PC-3 (cell line): ENCODE measurements around the gene PLCB2. TPM values are rescaled to one million over a fixed set of nuclear protein-coding genes. Genes with fewer than 3 reads are reported as not detected.

Source experiments
- ATAC-seq: fragments of 200-7000 bp; cut with Tn5 transposase; 2 replicates; pipeline ENCODE4 v1.9.1; 2020; ENCODE audit warnings: mild to moderate bottlenecking, moderate library complexity
- BruUV-seq: library from RNA; stranded (reverse); fragments of 400-500 nt; replicated peaks from 2 replicates; lab custom pipeline; 2021; lab: Mats Ljungman, UMichigan
- CTCF ChIA-PET: fragments of 300-600 bp; sonication (Branson Sonifier 250); formaldehyde crosslinking; loops from one replicate; lab custom pipeline; 2022; ENCODE audit warnings: antibody characterized with exemption; lab: Charles Lee
- POLR2A ChIA-PET: fragments of 300-600 bp; sonication (Branson Sonifier 250); formaldehyde crosslinking; loops from one replicate; lab custom pipeline; 2022; ENCODE audit warnings: antibody characterized with exemption; ENCODE audit not compliant: unreplicated experiment; lab: Charles Lee
- DNase-seq: peaks from one replicate; pipeline ENCODE4 v3.0.0-alpha.2; 2015
- H2AFZ ChIP-seq: fragments of 300-600 bp; sonication (generic); 2 replicates; pipeline ENCODE4 v1.6.0; 2016; ENCODE audit warnings: antibody characterized with exemption, low read length
- H3F3A ChIP-seq: fragments of 300-600 bp; sonication (generic); one replicate; pipeline ENCODE4 v1.6.0; 2017; ENCODE audit warnings: antibody characterized with exemption, low read length, control low read depth, mild to moderate bottlenecking; ENCODE audit not compliant: unreplicated experiment
- H3K27ac ChIP-seq: fragments of 300-600 bp; sonication (generic); 2 replicates; pipeline ENCODE4 v1.5.1; 2016; ENCODE audit warnings: mild to moderate bottlenecking, low read length
- H3K27me3 ChIP-seq: fragments of 300-600 bp; sonication (generic); 2 replicates; pipeline ENCODE4 v1.6.1; 2016; ENCODE audit warnings: low read length, mixed read lengths
- H3K36me3 ChIP-seq: fragments of 300-600 bp; sonication (generic); 2 replicates; pipeline ENCODE4 v1.6.1; 2016; ENCODE audit warnings: low read depth, mixed run types, low read length, mixed read lengths
- H3K4me1 ChIP-seq: fragments of 300-600 bp; sonication (generic); 2 replicates; pipeline ENCODE4 v1.5.1; 2016; ENCODE audit warnings: low read length; ENCODE audit not compliant: insufficient read depth
- H3K4me2 ChIP-seq: fragments of 300-600 bp; sonication (generic); 2 replicates; pipeline ENCODE4 v1.6.0; 2016; ENCODE audit warnings: low read length
- H3K4me3 ChIP-seq: fragments of 300-600 bp; sonication (generic); 2 replicates; pipeline ENCODE4 v1.5.1; 2016; ENCODE audit warnings: mild to moderate bottlenecking, low read length, mixed read lengths
- H3K79me2 ChIP-seq: fragments of 300-600 bp; sonication (generic); 2 replicates; pipeline ENCODE4 v1.6.1; 2017; ENCODE audit warnings: low read length, mixed read lengths
- H3K9ac ChIP-seq: fragments of 300-600 bp; sonication (generic); 2 replicates; pipeline ENCODE4 v1.6.0; 2016; ENCODE audit warnings: mild to moderate bottlenecking, low read length
- H3K9me2 ChIP-seq: fragments of 300-600 bp; sonication (generic); replicated peaks from 2 replicates; pipeline ENCODE4 v1.6.1; 2016; ENCODE audit warnings: mixed run types, low read length, mixed read lengths
- H3K9me3 ChIP-seq: fragments of 300-600 bp; sonication (generic); 2 replicates; pipeline ENCODE4 v1.6.1; 2016; ENCODE audit warnings: low read length, mixed read lengths
- H4K20me1 ChIP-seq: fragments of 300-600 bp; sonication (generic); 2 replicates; pipeline ENCODE4 v1.6.1; 2016; ENCODE audit warnings: low read length, mixed read lengths
- CTCF ChIP-seq: fragments of 300-600 bp; sonication (generic); conservative IDR thresholded peaks from 2 replicates; pipeline ENCODE4 v1.5.1; 2017; ENCODE audit warnings: antibody characterized with exemption, low read depth, mild to moderate bottlenecking, low read length
- EZH2 ChIP-seq: fragments of 300-600 bp; sonication (generic); IDR thresholded peaks from one replicate; pipeline ENCODE4 v1.6.1; 2017; ENCODE audit warnings: antibody characterized with exemption, mild to moderate bottlenecking, low read length; ENCODE audit not compliant: unreplicated experiment
- EZH2phosphoT487 ChIP-seq: fragments of 300-600 bp; sonication (generic); IDR thresholded peaks from 2 replicates; pipeline ENCODE4 v1.6.1; 2018; ENCODE audit warnings: mild to moderate bottlenecking, antibody characterized with exemption, low read length, borderline replicate concordance
- intact Hi-C: fragments of 100-400 bp; cut with micrococcal nuclease; formaldehyde crosslinking; loops from 2 replicates; pipeline ENCODE4 v1.9.0; 2023
- total RNA-seq: library from RNA; depleted of rRNA; stranded (reverse); fragments of >200 nt; gene quantifications from 2 replicates; pipeline ENCODE4 v1.2.3, GENCODE V29; 2014

Gene PLCB2
- total RNA-seq, 1 experiment from 2014 or later, result 3.2 TPM

DNA sequence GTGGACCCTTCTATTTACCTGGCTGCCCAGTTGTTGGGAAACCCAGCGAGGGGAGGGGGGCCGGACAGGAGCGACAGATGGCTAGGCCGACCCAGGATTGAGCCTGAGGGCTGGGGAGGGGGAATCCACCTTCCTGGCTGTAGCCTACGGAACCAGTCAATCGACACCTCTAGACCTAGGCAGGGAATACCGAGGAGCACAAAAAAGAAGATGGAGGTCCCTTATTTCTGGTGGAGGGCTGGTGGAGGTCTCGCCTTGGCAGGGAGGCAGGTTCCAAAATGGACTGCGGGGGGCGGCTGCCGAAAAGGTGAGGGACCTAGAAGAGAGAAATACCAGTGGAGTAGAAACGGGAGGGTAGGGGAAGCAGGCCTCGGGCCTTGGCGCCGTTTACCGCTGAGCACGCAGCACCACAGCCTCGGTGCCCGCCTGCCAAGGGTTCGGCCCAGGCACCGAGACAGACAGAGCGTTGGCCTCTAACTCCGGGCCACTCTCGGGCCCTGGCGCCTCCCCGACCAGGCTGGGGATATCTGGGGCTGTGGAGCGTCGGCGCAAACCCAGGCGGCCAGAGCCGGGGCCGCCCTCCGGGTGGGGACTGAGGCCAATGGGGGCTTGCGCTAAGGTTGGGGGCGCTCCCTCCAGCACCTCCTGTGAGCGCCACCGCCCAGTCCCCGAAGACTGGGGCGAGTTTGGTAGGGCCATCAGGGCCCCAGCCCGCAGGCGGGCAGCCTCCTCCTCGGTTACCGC, 26.5 kb downstream of the PLCB2 start:
- no peak overlapping the region for H3K4me2 ChIP-seq
- no peak overlapping the region for H3K9ac ChIP-seq
- H2AFZ ChIP-seq, result no peak overlapping the region
- no peaks in the 10 kb centered on the region for H3K27me3 ChIP-seq
- no peak overlapping the region for H3K4me3 ChIP-seq
- DNase-seq (no peak), ATAC-seq (no peak)
- no peaks in the 10 kb centered on the region for H3K79me2 ChIP-seq
- no TSS peak for BruUV-seq
- H3K9me2 ChIP-seq, result no peaks in the 10 kb centered on the region
- H3F3A ChIP-seq, result no peaks in the 10 kb centered on the region
- POLR2A ChIA-PET, result no interaction called here
- TF ChIP-seq CTCF, result no peak
- no peaks in the 10 kb centered on the region for H3K4me1 ChIP-seq
- no peaks in the 10 kb centered on the region for H3K9me3 ChIP-seq
- intact Hi-C loops, result no loop called here
- H3K27ac ChIP-seq, result no peak overlapping the region
- no peaks in the 10 kb centered on the region for H4K20me1 ChIP-seq
- CTCF ChIA-PET, result interaction anchor here (2.5 kb wide), 1 partner anchor 28 kb away, joined by 27 read pairs; no protein-coding TSS in a partner anchor
- no peaks in the 10 kb centered on the region for H3K36me3 ChIP-seq

GRCh38 chr15:40280260-40281056, 27.3 kb downstream of the PLCB2 start:
- Histone ChIP-seq H3K4me2 (no peak overlapping the region), H4K20me1 (no peaks in the 10 kb centered on the region), H3K27me3 (no peaks in the 10 kb centered on the region), H3K4me3 (no peak overlapping the region), H3F3A (no peaks in the 10 kb centered on the region), H3K4me1 (no peaks in the 10 kb centered on the region), H3K9me2 (no peaks in the 10 kb centered on the region), H2AFZ (no peak overlapping the region), H3K27ac (no peak overlapping the region), H3K79me2 (no peaks in the 10 kb centered on the region), H3K9me3 (no peaks in the 10 kb centered on the region), H3K36me3 (no peaks in the 10 kb centered on the region), H3K9ac (no peak overlapping the region)
- DNase-seq, result no peak
- intact Hi-C loops, result no loop called here
- POLR2A ChIA-PET, result no interaction called here
- CTCF ChIA-PET, result interaction anchor here (0.6 to 2.5 kb wide), 2 partner anchors 29 to 129 kb away, joined by 3 to 27 read pairs; no protein-coding TSS in a partner anchor
- TF ChIP-seq CTCF (no peak), EZH2 (no peak), EZH2phosphoT487 (no peak)
- no TSS peak for BruUV-seq
- ATAC-seq, result no peak
